G401 (cell line): ENCODE data around the gene PLA2G6. TPM values are rescaled to one million over a fixed set of nuclear protein-coding genes. Genes with fewer than 3 reads are reported as not detected.
A peak's percentile ranks its signal among the peaks of the same experiment; 100 is the strongest.

ENCODE experiments used
- DNase-seq: peaks from one replicate; pipeline ENCODE4 v3.0.0-alpha.2; 2015; ENCODE audit warnings: low spot score
- in situ Hi-C: cut with HindIII; loops from 2 replicates; pipeline ENCODE4 v1.10.0; 2016; ENCODE audit warnings: low sequenced_read_pairs, mixed read lengths
- total RNA-seq: library from RNA; depleted of rRNA; stranded (reverse); fragments of >200 nt; shearing (Covaris generic); gene quantifications from 2 replicates; pipeline ENCODE4 v1.2.3, GENCODE V29; 2014

Gene PLA2G6
- total RNA-seq, 1 experiment from 2014 or later = 11.4 TPM

DNA sequence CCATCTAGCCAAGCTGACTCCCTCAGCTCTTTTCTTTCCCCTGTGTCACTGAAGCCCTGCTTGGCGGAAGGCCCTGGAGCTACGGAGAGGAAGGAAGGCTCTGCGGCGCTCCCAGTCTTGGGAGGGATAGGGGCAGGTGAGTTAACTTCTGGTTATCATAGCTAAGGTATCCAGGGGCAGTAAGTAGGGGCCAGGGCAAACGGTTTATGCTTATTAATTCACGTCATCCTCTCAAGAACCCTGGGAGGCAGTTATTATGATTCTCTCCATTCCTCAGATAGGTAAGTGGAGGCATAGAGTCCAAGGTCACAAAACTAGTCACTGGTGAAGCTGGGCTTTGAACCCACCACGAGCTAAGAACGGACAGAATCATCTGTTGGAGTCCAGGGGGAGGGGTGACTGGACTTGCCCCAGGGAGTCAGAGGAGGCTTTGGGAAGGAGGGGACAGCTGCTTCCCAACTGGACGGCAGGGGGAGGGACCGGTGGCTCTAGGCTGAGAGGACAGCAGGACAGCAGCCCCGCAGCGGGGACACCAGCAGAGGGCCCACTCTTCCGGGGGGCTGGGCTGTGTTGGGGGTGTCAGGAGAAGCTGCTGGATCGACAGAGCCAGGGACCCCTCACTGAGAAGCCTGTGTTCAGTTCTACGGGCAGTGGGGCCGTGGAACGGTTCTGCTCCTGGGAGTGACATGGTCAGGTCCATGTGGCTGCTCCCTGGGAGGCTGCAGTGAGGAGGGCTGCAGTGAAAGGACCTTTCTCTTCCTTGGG, 74.6 kb downstream of the PLA2G6 start:
- in situ Hi-C loops = loop anchor here (25.0 kb wide), 1 partner anchor 155 kb away; the partner anchor contains the start of gene TMEM184B
- no peak for DNase-seq

DNA sequence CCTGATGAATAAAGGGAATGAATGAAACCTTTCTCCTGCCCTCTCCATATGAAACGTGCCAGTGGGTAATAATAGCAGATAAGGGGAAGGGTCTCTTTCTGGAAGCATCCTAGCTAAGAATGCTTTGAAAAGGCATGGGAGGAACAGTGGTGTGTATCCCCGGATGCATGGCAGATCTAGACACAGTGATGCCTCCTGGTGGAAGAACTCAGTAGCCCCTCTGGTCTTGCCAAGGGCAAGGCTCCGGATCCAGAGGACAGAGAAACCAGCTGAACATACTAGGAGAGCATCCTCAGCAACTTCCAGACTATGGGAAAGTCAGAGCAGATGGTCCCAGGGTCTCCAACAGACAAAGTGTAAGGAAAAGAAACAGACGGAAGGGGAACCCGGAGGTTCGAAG, 77.5 kb downstream of the PLA2G6 start:
- peak; percentile 18 for DNase-seq
- in situ Hi-C loops = loop anchor here (25.0 kb wide), 1 partner anchor 158 kb away; the partner anchor contains the start of gene TMEM184B

DNA sequence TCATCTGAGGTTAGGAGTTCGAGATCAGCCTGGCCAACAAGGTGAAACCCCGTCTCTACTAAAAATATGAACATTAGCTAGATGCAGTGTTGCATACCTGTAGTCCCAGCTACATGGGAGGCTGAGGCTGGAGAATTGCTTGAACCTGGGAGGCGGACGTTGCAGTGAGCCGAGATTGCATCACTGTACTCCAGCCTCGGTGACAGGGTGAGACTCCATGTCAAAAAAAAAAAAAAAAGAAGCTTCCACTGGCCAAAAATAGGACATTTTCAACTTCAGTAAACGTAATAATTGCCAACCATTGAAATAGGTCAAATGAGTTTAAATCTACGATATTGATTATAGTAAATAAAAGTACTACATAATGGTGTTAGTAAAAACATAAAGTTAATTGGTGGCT, 78.0 kb downstream of the PLA2G6 start:
- in situ Hi-C loops = loop anchor here (25.0 kb wide), 1 partner anchor 159 kb away; the partner anchor contains the start of gene TMEM184B
- no peak for DNase-seq

DNA sequence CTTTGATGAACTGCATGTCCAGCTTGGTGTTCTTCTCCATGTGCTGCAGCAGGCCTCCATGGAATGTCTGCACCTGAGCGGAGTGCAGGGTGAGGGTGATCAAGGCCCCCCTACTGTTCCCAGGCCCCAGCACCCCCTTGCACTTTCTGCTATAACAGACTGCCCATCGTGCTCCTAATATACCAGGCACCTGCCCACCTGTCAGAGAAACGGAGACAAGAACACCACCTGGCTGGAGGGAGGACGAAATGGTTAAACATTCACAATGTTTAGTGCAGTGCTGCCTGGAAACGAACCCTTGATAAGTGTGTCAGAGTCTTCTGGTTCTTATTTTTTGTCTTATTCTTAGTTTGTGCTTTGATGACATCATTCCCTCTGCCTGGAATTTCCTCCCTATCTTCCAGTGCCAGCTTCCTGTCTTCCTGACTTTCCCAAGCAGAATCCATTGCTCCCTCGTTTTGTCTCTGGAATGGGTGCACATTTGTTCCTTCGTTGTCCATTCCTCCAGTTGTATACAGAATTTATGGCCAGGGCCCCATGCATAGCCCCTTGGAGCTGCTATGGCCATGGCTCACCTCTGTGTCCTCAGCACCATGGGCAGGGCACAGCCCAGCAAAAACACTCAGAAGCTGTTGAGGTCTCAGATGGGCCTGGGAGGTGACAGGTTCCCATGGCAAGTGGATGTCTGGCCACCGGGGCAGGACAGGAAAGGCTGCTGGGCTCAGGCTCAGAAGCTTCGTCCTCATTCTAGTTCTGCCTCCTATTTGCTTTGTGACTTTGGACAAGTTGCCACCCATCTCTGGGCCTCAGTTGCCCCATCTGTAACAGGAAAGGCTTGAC, 83.0 kb downstream of the PLA2G6 start:
- no peak for DNase-seq
- in situ Hi-C loops = no loop called here

DNA sequence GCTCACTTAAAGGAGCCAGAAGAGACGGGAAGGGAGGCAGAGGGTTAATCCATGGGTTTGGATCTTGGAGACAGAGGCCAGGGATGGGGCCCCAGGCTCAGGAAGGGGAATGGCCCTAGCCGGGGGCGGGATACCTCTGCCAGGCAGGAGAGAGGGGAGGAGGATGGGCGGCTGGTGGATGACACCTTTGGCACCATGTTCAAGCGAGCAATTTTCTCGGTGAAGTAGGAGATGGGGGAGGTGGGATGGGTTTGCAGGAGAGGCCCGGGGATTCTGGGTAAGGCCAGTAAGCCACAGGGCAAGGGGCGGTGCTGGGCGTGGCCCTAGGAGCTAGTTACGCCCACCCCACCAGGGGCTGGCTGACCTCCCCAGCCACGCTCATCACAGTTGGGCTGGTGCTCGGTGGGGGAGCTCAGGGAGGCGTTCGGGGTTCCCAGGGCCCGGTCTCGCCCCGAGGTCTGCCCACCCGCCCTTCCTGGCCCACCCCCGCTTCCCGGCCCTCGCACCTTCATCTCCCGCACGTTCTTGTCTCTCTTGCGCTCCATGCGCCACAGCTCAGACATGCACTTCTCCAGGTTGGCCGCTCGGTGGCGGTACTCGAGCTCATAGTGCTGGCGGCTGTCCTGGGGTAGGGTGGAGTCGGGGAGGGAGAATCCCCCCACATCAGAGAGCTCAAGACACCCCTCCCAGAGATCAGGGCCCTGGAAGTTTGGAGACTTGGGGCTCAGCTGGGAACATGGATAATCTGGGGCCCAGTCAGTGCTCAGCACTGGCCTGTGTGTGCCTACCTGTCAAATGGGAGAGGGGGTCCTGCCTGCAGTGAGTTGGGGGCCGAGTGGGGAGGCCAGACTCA, 83.8 kb downstream of the PLA2G6 start:
- DNase-seq = no peak
- in situ Hi-C loops = no loop called here

DNA sequence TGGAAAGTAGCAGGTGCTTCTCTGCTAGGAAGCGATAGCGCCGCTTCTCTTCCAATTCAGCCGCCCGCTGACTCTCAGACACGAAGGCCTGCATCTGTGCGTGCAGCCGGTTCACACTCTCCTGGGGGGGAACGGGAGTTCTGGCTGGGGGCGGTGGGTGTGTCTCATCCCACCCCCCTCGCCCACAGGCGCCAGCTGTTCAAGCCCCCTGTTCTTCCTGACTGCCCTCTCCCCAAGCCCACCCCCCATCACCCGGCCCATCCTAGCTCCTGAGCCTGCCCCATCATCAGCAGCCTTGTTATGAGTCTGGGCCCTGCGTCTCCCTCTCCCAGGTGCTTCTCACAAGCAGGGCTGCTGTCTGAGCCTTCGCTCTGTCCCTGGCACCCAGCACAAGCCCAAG, 84.6 kb downstream of the PLA2G6 start:
- no peak for DNase-seq
- in situ Hi-C loops = no loop called here

DNA sequence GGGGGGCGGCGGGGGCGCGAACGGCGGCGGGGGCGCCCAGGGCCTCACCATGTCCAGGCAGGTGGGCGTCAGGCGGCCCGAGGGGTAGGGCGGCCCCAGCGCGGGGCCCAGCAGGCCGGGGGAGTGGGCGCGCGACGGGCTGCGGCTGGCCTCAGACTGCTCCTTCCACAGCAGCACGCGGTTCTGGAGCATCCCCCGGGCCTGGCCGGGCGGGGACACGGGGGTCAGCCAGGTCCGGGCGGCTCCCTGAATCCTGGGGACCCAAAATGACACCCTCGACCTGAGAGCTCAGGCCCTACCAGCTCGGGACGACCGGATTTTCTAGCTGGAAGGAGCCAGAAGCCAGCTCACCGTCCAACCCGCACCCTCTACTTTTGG, 92.2 kb downstream of the PLA2G6 start:
- no peak for DNase-seq
- in situ Hi-C loops = no loop called here

DNA sequence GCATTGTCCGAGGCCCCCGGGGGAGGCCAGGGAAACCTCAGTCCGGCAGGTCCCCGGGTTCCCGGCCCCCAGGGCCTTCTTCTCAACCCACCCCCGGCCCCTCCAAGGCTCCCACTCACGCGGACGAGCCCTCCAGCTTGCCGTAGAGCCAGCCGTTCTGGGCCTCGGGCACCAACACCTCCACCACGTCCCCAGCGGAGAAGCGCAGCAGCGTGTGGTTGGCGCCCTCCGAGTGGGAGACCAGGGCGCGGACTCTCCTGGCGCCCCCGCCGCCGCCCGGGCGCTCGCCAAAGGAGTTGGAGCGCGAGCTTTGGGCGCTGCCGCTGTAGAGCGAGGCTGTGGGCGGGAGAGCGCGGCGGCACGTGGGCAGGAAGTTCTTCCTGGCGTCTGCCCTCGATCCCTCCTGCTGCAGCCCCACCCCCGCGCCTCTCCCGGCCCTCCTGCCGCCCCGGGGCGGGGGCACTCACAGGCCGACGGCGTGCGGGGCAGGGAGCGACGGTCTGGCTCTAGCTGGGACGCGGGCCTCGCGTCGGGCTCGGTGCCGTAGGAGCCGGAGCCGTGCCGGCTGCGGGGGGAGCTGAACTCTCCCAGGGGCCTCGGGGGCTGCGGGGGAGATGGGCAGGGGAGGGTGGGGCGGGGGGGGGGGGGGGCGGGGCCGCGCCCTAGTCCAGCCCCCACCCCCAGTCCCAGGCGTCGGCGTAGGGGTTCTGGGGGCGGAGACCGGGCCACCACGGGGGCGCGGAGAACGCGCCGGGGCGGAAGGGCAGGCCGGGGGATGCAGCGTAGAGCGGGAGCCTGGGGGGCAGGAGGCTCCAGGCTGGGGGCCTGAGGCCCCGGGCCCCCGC, 92.8 kb downstream of the PLA2G6 start:
- in situ Hi-C loops = no loop called here
- no peak for DNase-seq

DNA sequence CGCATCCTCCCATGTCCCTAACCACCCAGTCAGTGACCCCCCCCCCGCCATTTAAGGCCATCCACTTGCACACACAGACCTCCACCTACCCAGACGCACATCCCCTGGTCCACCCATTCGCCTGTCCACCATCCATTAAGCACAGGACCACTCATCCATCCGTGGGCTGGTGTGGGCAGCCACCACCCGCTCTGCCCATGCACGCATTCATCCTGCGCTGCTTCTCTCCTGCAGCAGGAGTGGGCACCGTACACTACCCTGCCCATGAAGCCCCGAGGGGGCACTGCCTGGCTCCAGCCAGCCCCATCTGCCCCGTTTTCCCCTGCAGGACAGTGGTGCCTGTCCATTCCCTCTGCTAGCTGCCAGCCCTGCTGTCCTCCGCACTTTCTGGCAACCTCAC, 93.8 kb downstream of the PLA2G6 start:
- in situ Hi-C loops = no loop called here
- no peak for DNase-seq

DNA sequence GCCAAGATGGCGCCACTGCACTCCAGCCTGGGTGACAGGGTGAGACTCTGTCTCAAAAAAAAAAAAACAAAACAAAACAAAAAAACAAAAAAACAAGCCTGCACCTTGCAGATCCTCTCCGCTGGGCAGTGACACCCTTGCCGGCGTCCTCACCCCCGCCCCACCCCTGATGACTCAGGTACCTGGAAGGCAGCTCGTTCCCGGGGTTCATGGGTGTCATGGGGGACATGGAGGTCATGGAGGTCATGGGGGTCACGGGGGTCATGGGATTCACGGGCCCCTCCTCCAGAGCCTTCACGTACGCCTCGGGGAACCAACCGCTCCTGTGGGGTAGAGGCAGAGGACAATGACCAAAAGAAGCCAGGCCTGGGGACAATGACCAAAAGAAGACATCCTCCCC, 94.7 kb downstream of the PLA2G6 start:
- in situ Hi-C loops = no loop called here
- DNase-seq = no peak

DNA sequence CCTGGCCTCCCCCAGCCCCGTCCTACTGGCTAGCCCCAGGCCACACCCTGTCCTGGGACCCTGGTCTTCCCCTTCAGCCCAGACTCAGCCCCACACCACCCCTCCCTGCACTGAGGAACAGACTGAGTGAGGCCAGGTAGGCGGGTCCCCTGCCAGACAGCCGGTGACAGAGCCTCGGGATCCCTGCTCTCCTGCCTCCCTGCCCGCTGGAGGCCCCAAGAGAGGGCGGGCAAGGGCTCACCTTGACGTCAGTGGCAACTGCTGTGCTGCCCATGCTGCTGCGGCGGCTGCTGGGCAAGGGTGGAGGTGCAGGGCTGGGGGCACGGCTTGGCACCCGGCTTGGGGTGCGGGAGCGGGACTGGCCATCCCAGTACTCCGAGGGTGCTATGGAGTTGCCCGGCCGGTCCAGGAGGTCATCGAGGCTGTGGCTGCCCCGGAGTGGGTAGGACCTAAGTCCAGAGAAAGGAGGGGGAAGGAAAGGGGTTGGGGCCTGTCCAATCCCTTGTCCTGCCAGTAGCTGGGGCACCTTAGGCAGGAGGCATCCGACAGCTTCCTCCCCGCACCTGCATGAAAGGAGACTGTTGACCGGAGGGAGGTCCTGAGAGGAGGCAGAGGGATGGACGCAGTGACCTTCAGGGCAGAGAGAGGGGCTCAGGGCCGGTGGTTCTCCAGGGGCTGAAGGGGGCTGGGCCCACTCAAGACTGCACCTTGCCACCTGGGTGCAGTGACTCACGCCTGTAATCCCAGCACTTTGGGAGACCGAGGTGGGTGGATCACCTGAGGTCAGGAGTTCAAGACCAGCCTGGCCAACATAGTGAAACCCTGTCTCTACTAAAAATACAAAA, 95.4 kb downstream of the PLA2G6 start:
- no peak for DNase-seq
- in situ Hi-C loops = no loop called here

DNA sequence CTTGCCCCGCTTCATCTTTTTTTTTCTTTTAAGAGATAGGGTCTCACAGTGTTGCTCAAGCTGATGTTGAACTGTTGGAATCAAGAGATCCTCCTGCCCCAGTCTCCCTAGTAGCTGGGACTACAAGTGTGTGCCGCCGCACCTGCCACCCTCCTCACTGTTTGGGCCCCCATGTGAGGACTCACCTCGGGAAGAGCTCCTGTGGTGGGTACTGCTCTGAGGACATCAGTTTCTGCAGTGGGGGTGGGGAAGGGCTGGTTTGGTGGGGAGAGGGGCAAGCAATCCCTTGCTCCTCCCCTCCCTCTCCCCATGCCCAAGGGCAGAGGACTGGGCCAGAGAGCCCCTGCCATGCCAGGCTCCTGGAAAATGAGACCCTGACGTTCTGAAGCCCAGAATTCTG, 96.1 kb downstream of the PLA2G6 start:
- DNase-seq = no peak
- in situ Hi-C loops = no loop called here

DNA sequence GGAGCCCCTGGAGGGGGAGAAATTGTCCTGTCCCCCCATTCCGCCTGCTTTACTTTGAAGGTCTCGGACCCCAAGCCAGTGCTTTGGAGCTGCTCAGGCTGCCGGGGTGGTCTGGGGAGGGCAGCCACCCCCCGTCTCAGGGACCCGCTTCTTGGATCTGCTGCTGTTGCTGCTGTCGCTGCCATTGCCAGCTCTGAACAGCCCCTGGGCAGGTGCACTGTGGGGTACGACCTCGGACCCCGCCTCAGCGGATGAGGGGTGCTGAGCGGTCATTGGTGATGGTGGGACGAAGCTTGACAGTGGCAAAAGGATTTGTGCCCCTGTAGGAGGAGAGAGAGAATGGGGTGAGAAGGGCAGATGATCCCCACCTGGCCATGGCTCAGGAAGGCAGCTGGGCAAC, 96.6 kb downstream of the PLA2G6 start:
- in situ Hi-C loops = no loop called here

DNA sequence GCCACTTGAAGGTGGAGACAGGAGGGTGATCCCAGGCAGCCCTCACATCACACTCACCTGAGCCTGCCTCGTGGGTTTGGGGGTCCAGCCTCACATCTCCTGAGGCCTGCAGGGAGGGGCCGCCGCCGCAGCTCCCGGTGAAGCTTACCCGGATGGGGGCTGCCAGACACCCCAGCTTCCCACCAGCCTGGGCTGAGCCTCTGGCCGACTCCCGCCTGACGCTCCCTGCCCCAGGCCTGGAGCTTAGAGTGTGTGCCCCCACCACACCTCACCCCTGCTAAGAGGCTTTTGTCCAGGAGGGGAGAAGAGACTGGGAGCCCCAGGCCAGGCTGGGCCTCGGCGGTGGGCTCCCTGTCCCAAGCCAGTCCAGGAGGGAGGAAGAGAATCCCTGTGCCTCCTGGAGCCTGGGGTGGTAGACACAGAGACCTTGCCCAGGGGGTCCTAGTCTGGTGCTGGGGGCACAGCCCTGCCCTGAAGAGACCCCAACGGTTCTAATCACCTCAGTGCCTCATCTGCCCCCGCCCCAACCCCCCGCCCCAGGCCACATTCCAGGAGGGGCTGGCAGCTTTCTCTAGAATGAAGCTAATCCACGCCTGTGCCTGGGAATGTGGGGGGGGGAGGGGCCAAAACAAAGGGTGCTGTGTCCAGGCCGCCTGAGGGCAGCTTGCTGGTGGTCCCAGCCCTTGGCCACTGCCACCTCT, 97.5 kb downstream of the PLA2G6 start, which contains the start of gene SLC16A8:
Gene SLC16A8, minus strand, starts transcription at position 254 of the 701 bp plus-strand sequence. CDS start 1,311 bp downstream, outside the sequence.
- in situ Hi-C loops = no loop called here
- DNase-seq = no peak

More for the DNA sequence above, 96.6 kb downstream of the PLA2G6 start:
- no peak for DNase-seq

DNA sequence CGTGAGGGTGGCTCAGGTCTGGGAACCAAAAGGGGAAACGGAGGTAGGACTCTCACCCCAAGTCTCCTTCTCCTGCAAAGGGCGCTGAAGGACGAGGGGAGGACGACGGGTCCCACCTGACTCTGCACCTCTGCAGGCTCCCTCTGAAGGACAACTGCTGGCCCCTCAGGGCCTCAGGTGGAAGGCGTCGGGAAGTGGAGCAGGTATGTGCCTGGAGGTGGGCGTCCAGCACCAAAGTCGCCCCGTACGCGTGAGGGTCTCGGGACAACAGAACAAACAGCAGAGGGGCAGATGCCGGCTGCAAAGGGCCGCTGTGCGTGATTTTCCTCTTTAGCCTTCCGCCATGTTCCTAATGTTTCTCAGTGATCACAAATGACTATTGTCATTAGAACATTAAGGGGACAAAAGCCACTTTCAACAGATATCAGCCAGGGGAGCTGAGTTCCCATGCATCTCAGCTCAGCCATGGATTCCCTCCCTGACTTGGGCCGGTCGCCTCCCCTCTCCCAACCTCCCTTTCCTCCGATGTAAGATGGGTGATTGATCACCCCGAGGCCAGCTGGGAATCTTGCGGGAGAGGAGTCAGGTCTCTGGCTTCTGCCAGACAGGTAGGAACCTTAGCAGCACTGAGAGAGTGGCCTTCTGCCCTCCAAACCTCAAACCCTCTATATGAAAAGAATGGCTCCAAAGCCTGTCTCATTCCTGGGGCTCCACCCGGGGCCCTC, 98.5 kb downstream of the PLA2G6 start:
- no peak for DNase-seq
- in situ Hi-C loops = no loop called here
